Myocyte (in vitro differentiated cells): Measurements from ENCODE around the gene C12orf57. TPM values are rescaled to one million over a fixed set of nuclear protein-coding genes. Genes with fewer than 3 reads are reported as not detected.
A peak's percentile ranks its signal among the peaks of the same experiment; 100 is the strongest.

Source experiments
- DNase-seq: peaks from one replicate; pipeline ENCODE4 v3.0.0-alpha.2; 2012; ENCODE audit warnings: low read depth
- total RNA-seq: library from RNA; depleted of rRNA; stranded (reverse); fragments of >200 nt; gene quantifications from 2 replicates; pipeline ENCODE4 v1.2.3, GENCODE V29; 2014

C12orf57 gene
- total RNA-seq, 1 donor from 2014 or later: 116 TPM

DNA sequence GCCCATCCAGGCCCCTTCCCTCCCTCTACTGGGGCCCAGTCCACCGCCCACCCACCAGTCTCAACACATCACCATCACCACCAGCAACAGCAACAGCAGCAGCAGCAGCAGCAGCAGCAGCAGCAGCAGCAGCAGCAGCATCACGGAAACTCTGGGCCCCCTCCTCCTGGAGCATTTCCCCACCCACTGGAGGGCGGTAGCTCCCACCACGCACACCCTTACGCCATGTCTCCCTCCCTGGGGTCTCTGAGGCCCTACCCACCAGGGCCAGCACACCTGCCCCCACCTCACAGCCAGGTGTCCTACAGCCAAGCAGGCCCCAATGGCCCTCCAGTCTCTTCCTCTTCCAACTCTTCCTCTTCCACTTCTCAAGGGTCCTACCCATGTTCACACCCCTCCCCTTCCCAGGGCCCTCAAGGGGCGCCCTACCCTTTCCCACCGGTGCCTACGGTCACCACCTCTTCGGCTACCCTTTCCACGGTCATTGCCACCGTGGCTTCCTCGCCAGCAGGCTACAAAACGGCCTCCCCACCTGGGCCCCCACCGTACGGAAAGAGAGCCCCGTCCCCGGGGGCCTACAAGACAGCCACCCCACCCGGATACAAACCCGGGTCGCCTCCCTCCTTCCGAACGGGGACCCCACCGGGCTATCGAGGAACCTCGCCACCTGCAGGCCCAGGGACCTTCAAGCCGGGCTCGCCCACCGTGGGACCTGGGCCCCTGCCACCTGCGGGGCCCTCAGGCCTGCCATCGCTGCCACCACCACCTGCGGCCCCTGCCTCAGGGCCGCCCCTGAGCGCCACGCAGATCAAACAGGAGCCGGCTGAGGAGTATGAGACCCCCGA lies 7.0 kb upstream of the C12orf57 start:
- DNase-seq: no peak

DNA sequence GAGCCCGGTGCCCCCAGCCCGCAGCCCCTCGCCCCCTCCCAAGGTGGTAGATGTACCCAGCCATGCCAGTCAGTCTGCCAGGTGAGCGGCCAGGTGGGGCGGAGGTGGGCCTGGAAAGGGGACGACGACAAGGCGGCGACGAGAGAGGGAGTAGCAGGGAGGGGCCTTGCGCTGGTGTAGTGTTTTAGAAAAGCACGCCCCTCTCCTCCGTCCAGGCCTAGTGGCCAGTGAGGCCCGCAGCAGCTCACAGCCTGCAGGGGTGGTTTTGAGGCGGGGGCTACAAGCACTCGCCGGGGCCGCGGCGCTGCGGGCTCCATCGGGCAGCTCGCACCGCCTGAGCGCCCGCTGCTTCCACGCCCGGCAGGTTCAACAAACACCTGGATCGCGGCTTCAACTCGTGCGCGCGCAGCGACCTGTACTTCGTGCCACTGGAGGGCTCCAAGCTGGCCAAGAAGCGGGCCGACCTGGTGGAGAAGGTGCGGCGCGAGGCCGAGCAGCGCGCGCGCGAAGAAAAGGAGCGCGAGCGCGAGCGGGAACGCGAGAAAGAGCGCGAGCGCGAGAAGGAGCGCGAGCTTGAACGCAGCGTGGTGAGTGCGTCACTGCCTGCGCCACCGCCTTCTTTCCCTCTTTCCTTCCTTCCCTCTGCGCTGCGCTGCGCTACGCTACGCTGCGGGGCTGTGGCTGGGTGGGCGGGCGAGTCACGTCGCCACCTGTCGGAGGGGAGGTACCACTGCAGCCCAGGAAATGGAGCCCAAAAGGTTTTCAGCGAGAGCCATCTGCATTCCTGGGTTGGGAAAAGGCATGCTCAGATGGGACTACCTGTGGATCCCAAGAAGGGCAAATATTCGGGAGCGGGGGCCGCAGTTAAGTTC lies 6.1 kb upstream of the C12orf57 start:
- peak; percentile 91 for DNase-seq

DNA sequence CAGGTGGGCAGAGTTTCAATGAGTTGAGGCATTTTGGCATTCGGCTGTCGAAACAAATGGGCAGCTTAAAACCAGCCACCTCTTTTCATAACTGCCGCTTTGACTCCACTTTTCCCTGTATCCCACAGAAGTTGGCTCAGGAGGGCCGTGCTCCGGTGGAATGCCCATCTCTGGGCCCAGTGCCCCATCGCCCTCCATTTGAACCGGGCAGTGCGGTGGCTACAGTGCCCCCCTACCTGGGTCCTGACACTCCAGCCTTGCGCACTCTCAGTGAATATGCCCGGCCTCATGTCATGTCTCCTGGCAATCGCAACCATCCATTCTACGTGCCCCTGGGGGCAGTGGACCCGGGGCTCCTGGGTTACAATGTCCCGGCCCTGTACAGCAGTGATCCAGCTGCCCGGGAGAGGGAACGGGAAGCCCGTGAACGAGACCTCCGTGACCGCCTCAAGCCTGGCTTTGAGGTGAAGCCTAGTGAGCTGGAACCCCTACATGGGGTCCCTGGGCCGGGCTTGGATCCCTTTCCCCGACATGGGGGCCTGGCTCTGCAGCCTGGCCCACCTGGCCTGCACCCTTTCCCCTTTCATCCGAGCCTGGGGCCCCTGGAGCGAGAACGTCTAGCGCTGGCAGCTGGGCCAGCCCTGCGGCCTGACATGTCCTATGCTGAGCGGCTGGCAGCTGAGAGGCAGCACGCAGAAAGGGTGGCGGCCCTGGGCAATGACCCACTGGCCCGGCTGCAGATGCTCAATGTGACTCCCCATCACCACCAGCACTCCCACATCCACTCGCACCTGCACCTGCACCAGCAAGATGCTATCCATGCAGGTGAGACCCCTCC lies 5.2 kb upstream of the C12orf57 start:
- DNase-seq: no peak

DNA sequence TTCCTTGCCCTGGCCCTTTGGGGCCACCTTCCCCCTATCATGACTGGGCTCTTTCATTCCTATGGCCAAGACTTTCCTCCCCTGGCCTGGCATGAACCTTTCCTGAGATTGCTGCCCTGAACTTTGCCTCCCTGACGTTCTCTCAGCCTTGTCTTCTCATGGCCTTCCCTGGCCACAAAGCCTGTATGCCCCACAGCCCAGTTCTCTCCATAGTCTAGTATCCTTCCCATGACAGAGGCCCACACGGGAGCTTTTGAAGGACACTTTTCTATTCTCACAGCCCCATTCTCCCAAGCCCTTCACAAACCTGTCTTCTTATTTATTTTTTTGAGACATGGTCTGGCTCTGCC lies 4.7 kb upstream of the C12orf57 start:
- no peak for DNase-seq

DNA sequence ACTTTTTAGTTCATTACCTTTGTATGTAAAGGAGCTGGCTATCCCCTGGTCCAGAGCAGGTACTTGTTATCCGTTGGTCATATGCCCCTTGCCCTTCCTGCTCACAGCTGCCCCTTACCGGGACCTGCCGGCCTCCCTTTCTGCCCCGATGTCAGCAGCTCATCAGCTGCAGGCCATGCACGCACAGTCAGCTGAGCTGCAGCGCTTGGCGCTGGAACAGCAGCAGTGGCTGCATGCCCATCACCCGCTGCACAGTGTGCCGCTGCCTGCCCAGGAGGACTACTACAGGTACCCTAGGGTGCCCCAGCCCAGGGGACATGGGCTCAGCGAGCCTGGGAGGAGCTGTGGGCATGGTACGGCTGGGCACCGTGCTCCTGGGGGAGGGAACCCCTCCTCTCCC lies 2.6 kb upstream of the C12orf57 start:
- DNase-seq: no peak

DNA sequence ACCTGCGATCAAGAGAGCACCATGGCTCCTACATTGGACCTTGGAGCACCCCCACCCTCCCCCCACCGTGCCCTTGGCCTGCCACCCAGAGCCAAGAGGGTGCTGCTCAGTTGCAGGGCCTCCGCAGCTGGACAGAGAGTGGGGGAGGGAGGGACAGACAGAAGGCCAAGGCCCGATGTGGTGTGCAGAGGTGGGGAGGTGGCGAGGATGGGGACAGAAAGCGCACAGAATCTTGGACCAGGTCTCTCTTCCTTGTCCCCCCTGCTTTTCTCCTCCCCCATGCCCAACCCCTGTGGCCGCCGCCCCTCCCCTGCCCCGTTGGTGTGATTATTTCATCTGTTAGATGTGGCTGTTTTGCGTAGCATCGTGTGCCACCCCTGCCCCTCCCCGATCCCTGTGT lies 2.0 kb upstream of the C12orf57 start:
- no peak for DNase-seq

DNA sequence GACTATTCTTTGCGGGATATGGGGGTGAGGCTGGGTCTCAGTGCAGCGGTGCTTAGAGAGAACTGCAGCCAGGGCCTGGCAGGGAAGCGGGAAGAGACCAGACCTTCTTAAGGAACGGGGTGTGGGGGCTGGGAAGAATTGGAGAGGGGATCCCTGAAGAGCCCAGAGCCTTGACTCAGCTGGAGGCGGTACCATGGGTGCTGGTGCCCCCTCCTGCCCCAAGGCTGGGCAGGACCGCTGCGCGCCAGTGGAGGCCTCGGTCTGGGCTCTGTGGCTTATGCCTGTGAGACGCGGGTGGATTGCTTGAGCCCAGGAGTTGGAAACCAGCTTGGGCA lies 1.5 kb upstream of the C12orf57 start:
- no peak for DNase-seq

DNA sequence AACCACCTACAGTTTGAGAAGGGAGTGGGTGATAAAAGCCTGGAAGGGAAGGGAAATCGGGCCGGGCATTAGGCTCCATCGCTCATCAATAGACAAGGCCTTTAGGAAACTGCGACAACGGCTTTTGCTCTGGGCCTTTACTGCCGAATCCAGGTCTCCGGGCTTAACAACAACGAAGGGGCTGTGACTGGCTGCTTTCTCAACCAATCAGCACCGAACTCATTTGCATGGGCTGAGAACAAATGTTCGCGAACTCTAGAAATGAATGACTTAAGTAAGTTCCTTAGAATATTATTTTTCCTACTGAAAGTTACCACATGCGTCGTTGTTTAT lies 467 bp upstream of the C12orf57 start:
- DNase-seq: peak; percentile 91

DNA sequence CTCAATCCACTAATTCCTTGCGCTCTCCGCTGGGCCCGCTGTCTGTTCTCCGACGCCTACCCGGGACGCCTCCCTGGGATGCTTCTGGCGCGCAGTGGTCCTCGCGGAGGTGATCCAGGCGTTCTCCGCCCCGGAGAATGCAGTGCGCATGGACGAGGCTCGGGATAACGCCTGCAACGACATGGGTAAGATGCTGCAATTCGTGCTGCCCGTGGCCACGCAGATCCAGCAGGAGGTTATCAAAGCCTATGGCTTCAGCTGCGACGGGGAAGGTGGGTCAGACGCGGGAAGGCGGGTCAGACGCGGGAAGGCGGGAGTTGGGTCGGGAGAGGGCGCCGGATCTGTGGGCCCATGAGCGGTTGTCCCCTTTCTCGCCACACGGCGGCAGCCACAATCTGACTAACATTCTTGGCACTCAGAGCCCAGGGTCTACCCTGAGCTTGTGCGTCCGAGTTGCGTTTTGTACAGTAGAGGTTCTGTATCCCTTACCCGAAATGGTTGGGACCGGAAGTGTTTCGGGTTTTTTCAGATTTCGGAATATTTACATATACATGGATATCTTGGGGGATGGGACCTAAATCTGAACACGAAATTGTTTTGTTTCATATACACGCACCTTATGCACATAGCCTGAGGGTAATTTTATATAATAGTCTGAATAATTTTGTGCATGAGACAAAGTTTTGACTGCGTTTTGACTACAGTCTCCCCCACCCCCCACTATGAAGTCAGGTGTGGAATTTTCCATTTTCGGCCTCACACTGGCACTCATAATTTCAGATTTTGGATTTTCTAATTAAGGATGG lies 762 bp downstream of the C12orf57 start:
- peak; percentile 93 for DNase-seq

DNA sequence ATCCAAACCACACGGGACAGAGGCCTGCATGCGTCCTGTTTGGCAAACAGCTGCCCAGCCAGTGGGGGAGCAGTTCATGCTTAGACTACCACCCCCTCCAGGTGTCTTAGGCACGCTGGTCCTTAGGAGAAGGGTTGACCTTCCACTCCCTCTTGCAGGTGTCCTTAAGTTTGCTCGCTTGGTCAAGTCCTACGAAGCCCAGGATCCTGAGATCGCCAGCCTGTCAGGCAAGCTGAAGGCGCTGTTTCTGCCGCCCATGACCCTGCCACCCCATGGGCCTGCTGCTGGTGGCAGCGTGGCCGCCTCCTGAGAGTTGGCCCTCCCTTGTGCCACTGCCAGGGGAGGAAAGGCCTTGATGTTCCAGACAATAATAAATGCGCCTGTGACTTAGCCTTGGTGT lies 1.8 kb downstream of the C12orf57 start:
- no peak for DNase-seq

DNA sequence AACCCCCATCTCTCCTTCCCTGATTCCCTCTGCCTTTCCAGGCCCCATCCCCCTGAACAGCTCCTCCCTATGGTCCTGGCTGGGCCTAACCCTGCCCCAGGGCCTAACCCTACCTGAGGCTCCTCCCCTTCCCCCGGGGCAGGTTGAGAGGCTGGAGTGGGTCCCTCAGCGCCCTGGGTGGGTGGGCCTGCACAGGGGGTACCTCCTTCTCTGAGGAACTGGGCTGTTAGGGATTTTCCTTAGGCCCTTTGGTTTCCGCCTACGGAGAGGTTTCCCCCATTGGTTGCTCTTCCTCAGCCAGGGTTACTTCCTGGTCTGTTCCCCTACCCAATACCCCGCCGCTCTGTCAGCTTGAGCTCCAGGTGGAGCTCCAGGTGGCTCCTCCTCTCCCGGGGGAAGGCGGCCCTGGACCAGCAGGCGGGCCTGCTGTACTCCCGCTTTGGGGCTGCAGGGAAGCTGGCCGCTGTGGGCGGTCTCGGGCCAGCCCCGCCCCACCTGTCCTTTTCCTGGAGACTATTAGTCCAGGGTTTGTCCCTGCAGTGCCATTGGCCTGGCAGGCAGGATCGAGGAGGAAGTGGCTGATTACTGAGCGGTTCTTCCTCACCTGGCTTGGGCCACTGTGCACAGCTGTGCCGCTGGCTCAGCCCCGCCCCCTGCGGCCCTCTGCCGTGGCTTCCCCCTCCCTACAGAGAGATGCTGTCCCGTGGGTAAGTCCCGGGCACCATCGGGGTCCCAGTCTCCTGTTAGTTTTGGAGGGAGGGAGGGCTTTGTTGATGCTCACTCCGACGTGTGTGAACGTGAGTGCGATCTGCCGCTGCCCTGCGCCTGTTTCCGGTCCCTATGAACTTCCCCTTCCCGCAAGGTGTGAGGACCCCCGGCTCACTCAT lies 2.5 kb downstream of the C12orf57 start:
- no peak for DNase-seq

DNA sequence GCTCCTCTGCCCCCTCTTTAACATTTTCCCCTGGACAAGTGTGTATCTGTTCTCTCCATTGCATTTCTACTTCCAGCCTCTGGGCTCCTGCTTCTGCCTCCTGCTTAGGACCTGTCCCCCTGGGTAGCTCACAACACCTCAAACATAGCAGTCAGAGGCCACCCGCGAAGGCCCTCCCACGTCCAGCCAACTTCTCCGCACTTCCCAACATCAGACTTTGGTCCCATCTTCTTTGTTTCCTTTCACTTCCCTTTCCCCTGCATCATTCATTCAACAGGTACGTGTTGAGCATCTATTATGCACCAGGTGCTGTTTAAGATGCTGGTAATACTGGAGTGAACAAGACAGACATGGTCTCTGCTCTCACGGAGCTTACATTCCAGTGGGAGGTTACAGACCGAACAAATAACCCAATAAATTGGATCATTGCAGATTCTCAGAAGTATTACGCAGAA lies 3.1 kb downstream of the C12orf57 start:
- DNase-seq: no peak

DNA sequence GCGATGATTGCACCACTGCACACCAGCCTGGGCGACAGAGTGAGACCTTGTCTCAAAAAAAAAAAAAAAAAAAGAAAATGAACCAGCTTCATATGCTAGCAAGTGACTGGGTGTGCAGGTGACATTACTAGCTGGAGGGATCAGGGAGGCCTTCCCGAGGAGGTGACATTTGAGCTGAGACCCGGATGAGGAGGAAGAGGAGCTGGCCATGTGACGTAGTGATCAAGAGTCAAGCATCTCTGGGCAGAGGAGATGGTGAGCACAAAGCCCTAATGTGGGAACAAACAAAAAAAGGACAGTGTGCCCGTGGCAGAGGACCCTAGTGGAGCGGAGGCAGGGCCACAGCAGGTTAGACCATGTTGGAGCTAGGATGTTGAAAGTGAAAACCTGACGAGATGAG lies 3.8 kb downstream of the C12orf57 start:
- no peak for DNase-seq

DNA sequence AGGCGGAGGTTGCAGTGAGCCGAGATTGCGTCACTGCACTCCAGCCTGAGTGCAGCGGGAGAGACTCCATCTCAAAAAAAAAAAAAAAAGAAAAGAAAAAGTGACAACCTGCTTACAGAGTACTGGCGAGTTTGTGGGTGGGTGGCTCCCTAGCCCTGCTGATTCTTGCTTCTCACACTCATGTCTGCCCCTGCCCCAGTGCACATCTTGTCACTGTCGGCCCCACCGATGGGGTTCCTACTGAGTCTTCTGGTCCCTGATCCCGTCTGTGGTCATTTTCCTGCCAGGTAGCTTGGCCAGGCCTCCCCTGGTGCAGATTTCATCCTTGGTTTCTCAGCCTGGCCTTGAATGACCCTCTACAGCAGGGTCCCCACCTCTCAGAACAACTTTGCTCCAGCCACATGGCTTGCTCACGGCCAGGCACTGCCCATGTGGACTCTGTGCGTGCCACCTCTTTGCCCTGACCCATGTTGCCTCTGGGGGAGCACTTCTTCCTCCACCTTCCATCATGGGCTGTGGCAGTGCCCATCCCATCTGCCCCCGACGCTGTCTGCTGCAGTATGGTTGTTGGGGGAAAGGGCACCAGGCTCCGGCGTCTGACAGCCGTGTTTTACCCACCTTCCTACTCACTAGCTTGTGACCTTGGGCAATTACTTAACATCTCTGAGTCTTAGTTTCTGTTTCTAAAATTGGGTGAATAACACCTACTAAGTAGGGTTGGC lies 5.2 kb downstream of the C12orf57 start:
- no peak for DNase-seq

DNA sequence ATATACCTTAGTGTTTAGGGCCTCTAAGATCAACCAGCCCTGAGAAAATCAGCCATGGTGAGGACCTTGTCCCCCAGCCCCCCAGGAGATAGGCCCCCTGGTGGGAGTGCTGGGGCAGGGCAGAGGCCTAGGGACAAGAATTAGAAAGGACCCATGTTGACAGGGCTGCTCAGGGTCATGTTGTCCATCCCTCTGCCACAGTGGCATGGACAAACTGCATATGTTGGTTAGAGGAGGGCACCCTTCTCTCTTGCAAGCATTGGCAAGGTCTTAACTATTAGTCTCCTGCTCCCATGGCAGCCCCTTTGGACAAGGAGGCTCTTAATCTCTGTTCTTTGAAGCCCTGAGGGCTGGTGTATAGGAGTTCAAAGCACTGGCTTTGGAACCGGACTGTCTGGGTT lies 6.6 kb downstream of the C12orf57 start:
- DNase-seq: no peak

DNA sequence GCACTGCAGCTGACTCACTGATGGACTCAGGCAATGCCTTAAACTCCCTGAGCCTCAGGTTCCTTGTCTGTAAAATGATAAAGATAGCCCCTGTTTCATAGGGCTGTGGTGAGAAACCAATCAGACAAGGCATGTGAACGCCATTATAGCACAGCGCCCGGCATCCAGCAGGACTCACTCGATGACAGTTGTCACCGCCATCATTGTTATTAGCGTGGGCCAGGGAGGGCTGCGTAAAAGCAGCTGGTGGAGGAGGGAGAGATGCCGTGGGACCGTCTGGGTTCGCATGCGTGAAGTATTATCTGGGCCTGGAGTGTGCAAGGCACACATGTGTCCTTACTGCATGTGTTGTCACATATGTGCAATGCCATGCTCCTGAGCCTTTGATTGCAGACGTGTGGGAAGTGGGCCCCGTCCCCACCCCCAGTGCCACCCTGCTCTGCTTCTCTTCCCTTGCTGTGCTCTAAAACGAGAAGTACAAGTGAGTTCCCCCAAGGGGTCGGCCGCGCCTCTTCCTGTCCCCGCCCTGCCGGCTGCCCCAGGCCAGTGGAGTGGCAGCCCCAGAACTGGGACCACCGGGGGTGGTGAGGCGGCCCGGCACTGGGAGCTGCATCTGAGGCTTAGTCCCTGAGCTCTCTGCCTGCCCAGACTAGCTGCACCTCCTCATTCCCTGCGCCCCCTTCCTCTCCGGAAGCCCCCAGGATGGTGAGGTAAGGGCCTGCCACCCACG lies 7.2 kb downstream of the C12orf57 start, which contains the start of gene PTPN6:
TSS of gene PTPN6 (plus strand) at position 546 of the 730 bp plus-strand sequence. CDS start at position 703, 157 bp downstream.
- DNase-seq: no peak

DNA sequence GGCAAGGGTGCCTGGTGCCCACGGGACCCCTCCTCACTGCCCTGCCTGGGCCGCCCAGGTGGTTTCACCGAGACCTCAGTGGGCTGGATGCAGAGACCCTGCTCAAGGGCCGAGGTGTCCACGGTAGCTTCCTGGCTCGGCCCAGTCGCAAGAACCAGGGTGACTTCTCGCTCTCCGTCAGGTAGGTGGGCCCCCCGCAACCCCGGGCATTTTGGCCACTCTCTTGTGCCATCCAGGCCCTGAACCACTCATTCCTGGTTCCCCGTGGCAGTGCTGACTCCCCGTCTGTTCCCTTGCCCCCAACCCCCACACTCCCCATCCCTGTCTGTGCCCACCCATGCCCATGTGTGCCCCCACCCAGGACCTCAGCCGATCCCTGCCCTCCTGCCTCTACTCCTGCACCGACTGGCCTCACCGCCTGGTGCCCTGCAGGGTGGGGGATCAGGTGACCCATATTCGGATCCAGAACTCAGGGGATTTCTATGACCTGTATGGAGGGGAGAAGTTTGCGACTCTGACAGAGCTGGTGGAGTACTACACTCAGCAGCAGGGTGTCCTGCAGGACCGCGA lies 7.8 kb downstream of the C12orf57 start:
- DNase-seq: no peak
